IPS-15b (cell line): ENCODE measurements around the gene MTHFD1.

Source experiments
- H3K27me3 ChIP-seq: one replicate; pipeline ENCODE4 v1.6.1; 2013; ENCODE audit warnings: low read length; ENCODE audit not compliant: control insufficient read depth, insufficient read depth
- H3K36me3 ChIP-seq: one replicate; pipeline ENCODE4 v1.6.1; 2013; ENCODE audit warnings: low read length; ENCODE audit not compliant: control insufficient read depth, insufficient read depth
- H3K4me1 ChIP-seq: one replicate; pipeline ENCODE4 v1.6.1; 2013; ENCODE audit warnings: mild to moderate bottlenecking, low read length; ENCODE audit not compliant: control insufficient read depth, insufficient read depth
- H3K4me3 ChIP-seq: one replicate; pipeline ENCODE4 v1.5.1; 2013; ENCODE audit warnings: low read depth, low read length
- H3K9ac ChIP-seq: one replicate; pipeline ENCODE4 v1.6.1; 2013; ENCODE audit warnings: low read depth, mild to moderate bottlenecking, low read length
- H3K9me3 ChIP-seq: one replicate; pipeline ENCODE4 v1.6.1; 2013; ENCODE audit warnings: mild to moderate bottlenecking, low read length; ENCODE audit not compliant: control insufficient read depth, insufficient read depth

Gene MTHFD1

GRCh38 chr14:64504310-64504896 is 116.2 kb downstream of the MTHFD1 start, which contains the start of gene ZBTB1:
Gene ZBTB1 (plus strand): TSS chr14:64504770. CDS start chr14:64521505, 16,735 bp downstream.
- Histone ChIP-seq H3K9ac (peak within 1 kb of the TSS; percentile 88), H3K4me1 (peaks cover 10% of the 10 kb centered on the region), H3K4me3 (peak within 1 kb of the TSS; percentile 74), H3K36me3 (no peaks in the 10 kb centered on the region), H3K9me3 (no peaks in the 10 kb centered on the region), H3K27me3 (no peaks in the 10 kb centered on the region)

DNA sequence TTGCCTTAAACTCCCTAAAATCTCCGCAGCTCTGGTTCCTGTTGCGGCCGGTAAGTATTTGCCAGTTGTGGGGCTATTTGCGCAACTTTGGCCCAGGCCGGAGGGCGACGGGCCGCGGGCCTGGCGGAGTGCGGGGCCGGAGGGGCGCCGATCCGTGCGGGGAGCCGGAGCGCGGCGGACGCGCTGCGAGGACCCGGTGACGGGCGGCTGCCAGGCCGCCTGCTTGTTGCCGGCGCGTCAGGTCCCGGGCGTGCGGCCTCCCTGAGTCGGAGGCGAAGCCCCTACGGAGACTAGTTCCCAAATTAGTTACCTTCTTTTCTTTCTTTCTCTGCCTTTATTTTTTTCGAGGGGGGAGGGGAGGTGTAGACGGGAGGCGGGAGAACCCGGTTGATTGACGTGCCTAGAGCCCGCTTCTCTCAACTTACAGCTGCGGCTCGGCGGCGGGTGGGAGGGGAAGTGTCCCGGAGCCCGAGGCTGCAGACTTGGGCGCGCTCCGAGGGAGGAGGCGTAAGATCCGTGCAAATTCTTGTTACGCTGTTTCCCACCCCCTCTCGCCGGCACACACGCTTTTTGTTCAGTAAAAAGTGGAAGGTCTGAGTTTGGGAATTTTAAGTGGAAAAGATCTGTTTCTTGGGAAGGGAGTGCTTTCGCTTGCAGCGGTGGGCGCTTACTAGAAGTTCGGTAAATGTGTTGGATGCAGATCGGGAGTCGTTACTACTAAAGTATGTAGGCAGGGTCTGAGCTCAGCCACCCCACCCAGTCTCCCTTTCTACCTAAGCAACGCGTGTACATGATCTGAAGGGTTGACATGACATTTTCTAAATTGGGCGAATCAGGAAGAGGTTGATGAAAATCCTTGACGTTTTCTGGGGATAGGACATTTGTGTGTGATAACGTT is 117.0 kb downstream of the MTHFD1 start:
- H3K4me1 ChIP-seq, result peaks cover 10% of the 10 kb centered on the region
- no peaks in the 10 kb centered on the region for H3K27me3 ChIP-seq
- H3K4me3 ChIP-seq, result peak overlapping the region; percentile 74
- no peaks in the 10 kb centered on the region for H3K36me3 ChIP-seq
- peak overlapping the region; percentile 88 for H3K9ac ChIP-seq
- H3K9me3 ChIP-seq, result no peaks in the 10 kb centered on the region

GRCh38 chr14:64506721-64507120 is 118.6 kb downstream of the MTHFD1 start:
- Histone ChIP-seq H3K4me1 (peaks cover 6% of the 10 kb centered on the region), H3K9ac (no peak overlapping the region), H3K36me3 (no peaks in the 10 kb centered on the region), H3K9me3 (no peaks in the 10 kb centered on the region), H3K4me3 (no peak overlapping the region), H3K27me3 (no peaks in the 10 kb centered on the region)

DNA sequence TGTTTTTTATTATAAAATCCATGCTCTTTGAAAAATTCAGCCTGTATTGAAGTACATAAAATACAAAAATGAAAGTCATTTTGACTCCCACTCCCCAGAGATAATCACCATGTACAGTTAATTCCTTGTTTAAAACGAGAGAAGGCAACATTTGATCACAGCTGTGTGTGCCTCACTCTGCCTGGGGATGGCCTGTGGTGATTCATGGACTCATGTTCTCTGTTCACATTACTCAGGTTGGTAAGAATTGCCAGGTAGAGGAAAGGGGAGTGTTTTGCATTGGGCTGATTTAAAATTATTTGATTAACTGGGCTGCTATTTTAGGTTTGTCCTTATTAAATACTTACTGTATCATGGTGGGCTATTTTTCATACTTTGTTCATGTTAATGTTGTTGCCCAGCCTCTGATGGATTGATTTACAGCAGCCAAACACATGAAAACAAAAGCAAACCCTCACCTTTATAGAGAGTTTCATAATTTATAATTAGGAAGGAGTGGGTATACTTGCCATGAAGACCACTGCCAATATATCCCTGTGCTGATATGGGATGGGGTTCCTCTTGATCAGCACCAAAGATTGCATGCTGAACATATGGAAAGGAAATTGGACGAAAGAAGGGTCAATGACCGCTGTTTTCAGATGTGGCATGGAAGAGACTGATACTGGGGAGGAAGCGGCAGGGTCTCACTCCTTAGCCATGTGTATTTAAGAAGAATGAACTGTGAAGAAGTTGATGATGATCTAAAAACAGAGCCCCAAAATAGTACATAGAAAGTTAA is 119.4 kb downstream of the MTHFD1 start:
- H3K27me3 ChIP-seq, result no peaks in the 10 kb centered on the region
- H3K36me3 ChIP-seq, result no peaks in the 10 kb centered on the region
- H3K4me1 ChIP-seq, result peaks cover 3% of the 10 kb centered on the region
- H3K9me3 ChIP-seq, result no peaks in the 10 kb centered on the region
- no peak overlapping the region for H3K4me3 ChIP-seq
- H3K9ac ChIP-seq, result no peak overlapping the region

GRCh38 chr14:64508215-64508776 is 120.1 kb downstream of the MTHFD1 start:
- Histone ChIP-seq H3K4me3 (no peak overlapping the region), H3K27me3 (no peaks in the 10 kb centered on the region), H3K9ac (no peak overlapping the region), H3K9me3 (no peaks in the 10 kb centered on the region), H3K36me3 (no peaks in the 10 kb centered on the region), H3K4me1 (peaks cover 3% of the 10 kb centered on the region)

DNA sequence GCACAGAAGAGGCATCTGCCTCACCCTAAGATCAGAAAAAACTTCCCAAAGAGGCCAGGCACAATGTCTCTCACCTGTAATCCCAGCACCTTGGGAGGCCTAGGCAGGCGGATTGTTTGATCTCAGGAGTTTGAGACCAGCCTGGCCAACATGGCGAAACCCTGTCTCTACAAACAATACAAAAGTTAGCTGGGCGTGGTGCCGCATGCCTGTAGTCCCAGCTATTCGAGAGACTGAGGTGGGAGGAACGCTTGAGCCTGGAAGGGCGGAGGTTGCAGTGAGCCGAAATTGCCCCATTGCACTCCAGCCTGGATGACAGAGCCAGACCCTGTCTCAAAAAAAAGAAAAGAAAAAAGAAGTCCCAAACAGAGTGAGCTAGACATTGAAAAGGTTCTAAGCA is 120.9 kb downstream of the MTHFD1 start:
- H3K4me3 ChIP-seq, result no peak overlapping the region

More for the DNA sequence above, 120.9 kb downstream of the MTHFD1 start:
- H3K9ac ChIP-seq, result no peak overlapping the region
- H3K4me1 ChIP-seq, result peaks cover 3% of the 10 kb centered on the region
- no peaks in the 10 kb centered on the region for H3K9me3 ChIP-seq
- no peaks in the 10 kb centered on the region for H3K27me3 ChIP-seq
- H3K36me3 ChIP-seq, result no peaks in the 10 kb centered on the region
